Measurements from ENCODE around the gene LAPTM5. TPM values are rescaled to one million over a fixed set of nuclear protein-coding genes. Genes with fewer than 3 reads are reported as not detected.

LAPTM5 gene
- total and polyA plus RNA-seq, 4 donors = 18.0 to 46.2 (median 28.1) TPM

DNA sequence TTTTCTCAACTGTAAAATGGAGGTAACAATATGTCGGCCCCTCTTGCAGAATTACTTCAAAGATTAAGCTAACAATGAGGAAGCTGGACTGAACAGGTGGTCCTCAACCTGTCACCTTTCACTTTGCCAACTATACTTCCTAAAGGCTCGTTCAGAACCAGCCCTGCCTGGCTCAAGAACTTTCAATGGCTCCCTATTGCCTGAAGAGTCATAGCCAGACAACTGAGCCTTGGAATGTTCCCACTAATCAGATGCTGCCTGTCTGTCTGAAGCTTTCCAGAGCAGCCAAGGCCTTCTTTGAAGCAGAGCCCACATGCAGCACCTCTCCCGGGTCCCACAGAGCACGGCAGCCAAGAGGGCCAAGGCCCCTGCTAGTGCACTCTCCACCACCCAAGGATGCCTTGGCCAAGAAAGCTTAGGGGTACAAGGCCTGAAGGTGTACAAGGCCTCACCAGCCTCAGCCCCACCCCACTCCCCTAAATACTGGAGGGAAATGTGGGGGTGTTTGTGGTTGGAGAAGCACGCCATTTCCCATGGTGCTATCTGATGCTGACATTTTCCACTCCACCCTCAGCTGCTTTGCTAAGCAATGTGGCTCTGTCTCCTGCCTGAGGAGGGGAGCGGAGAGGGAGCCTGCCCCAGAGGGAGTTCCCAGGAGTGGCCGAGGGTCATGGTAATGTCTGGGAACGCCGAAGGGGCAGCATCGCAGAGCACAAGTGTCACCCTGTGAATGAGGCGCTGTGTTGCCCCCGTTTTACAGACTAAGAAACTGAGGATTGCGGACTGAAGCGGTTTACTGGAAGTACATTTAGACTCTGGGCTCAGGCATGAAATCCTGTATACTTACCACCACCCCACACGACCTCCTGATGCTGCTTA lies 8.2 kb upstream of the LAPTM5 start:
- no peak overlapping the region for H3K9ac ChIP-seq (ENCODE audit: low read depth in 1 of 2, low read length in 2 of 2)
- TF ChIP-seq, protein P1, sequence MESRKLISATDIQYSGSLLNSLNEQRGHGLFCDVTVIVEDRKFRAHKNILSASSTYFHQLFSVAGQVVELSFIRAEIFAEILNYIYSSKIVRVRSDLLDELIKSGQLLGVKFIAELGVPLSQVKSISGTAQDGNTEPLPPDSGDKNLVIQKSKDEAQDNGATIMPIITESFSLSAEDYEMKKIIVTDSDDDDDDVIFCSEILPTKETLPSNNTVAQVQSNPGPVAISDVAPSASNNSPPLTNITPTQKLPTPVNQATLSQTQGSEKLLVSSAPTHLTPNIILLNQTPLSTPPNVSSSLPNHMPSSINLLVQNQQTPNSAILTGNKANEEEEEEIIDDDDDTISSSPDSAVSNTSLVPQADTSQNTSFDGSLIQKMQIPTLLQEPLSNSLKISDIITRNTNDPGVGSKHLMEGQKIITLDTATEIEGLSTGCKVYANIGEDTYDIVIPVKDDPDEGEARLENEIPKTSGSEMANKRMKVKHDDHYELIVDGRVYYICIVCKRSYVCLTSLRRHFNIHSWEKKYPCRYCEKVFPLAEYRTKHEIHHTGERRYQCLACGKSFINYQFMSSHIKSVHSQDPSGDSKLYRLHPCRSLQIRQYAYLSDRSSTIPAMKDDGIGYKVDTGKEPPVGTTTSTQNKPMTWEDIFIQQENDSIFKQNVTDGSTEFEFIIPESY (IDR thresholded peaks at IDR 0.05) = no peak
- no peak for TF ChIP-seq NR2F2 (IDR thresholded peaks at IDR 0.05)
- TF ChIP-seq, protein P2, sequence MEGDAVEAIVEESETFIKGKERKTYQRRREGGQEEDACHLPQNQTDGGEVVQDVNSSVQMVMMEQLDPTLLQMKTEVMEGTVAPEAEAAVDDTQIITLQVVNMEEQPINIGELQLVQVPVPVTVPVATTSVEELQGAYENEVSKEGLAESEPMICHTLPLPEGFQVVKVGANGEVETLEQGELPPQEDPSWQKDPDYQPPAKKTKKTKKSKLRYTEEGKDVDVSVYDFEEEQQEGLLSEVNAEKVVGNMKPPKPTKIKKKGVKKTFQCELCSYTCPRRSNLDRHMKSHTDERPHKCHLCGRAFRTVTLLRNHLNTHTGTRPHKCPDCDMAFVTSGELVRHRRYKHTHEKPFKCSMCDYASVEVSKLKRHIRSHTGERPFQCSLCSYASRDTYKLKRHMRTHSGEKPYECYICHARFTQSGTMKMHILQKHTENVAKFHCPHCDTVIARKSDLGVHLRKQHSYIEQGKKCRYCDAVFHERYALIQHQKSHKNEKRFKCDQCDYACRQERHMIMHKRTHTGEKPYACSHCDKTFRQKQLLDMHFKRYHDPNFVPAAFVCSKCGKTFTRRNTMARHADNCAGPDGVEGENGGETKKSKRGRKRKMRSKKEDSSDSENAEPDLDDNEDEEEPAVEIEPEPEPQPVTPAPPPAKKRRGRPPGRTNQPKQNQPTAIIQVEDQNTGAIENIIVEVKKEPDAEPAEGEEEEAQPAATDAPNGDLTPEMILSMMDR (IDR thresholded peaks at IDR 0.05; ENCODE audit: low read depth, low read length, missing input control) = no peak
- TF ChIP-seq, protein P3, sequence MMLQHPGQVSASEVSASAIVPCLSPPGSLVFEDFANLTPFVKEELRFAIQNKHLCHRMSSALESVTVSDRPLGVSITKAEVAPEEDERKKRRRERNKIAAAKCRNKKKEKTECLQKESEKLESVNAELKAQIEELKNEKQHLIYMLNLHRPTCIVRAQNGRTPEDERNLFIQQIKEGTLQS (IDR thresholded peaks at IDR 0.05) = no peak
- TF ChIP-seq HNF4A (conservative IDR thresholded peaks at IDR 0.05) = no peak
- no peak for TF ChIP-seq EGR1 (IDR thresholded peaks at IDR 0.05; ENCODE audit: low read depth in 2 of 2)
- TF ChIP-seq JUND (IDR thresholded peaks at IDR 0.05) = no peak
- no peak for TF ChIP-seq TAF1 (conservative IDR thresholded peaks at IDR 0.05)
- no peak for TF ChIP-seq RXRA (IDR thresholded peaks at IDR 0.05)
- no peak for TF ChIP-seq HNF4G (IDR thresholded peaks at IDR 0.05)
- TF ChIP-seq, protein P4, sequence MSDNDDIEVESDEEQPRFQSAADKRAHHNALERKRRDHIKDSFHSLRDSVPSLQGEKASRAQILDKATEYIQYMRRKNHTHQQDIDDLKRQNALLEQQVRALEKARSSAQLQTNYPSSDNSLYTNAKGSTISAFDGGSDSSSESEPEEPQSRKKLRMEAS (IDR thresholded peaks at IDR 0.05) = no peak
- no peak for TF ChIP-seq FOXA2 (IDR thresholded peaks at IDR 0.05)
- 90% methylated on average over 15 of the region's 15 CpGs for WGBS
- no peaks in the 10 kb centered on the region for H3K36me3 ChIP-seq (ENCODE audit: control insufficient read depth in 4 of 4, insufficient read depth in 3 of 4, low read depth in 1 of 4, low read length in 3 of 4)
- H3K27ac ChIP-seq (ENCODE audit: low read depth in 1 of 2, low read length in 2 of 2) = no peak overlapping the region
- no peaks in the 10 kb centered on the region for H3K9me3 ChIP-seq (ENCODE audit: control insufficient read depth in 4 of 4, low read length in 3 of 4)
- DNase-seq (ENCODE audit: low spot score) = no peak
- H3K4me1 ChIP-seq (ENCODE audit: control insufficient read depth in 4 of 4, insufficient read depth in 4 of 4, low read length in 3 of 4) = no peaks in the 10 kb centered on the region
- no peaks in the 10 kb centered on the region for H3K27me3 ChIP-seq (ENCODE audit: control insufficient read depth in 4 of 4, insufficient read depth in 4 of 4, low read length in 3 of 4)
- no peak overlapping the region for H3K4me3 ChIP-seq (ENCODE audit: low read depth in 1 of 3, low read length in 3 of 3)

DNA sequence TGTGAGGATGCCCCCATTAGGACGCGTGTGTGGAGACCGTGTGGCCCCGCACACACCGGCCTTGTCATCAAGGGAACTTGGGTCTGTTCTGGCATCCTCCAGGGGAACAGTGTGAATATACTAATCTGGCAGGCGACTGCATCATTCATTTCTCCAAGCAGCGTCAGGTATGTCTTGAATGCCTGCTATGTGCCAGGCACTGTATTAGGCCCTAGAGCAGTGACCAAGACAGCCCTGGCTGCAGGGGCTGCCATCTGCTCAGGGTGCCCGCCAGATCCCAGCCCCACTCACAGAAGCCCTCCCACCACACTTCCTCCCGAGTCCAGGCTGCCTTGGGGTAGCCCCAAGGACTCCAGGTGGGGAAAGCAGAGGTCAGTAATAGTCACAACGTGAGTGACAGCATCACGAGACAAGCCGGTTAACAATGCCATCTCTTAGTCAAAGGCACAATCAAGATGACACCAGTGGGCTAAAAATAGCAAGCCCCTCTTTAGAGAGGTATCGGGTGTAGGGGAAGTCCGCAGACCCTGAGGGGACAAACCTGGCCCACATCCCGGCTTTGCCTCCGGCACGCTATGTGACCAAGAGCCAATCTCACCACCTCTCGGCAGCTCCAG lies 7.5 kb upstream of the LAPTM5 start:
- no peaks in the 10 kb centered on the region for H3K9me3 ChIP-seq (ENCODE audit: control insufficient read depth in 4 of 4, low read length in 3 of 4)
- H3K4me3 ChIP-seq (ENCODE audit: low read depth in 1 of 3, low read length in 3 of 3) = no peak overlapping the region
- 95% methylated on average over 18 of the region's 18 CpGs for WGBS
- peak overlapping the region in 1 of 2 donors; percentile 6 for H3K9ac ChIP-seq (ENCODE audit: low read depth in 1 of 2, low read length in 2 of 2)
- no peaks in the 10 kb centered on the region for H3K36me3 ChIP-seq (ENCODE audit: control insufficient read depth in 4 of 4, insufficient read depth in 3 of 4, low read depth in 1 of 4, low read length in 3 of 4)
- no peak overlapping the region for H3K27ac ChIP-seq (ENCODE audit: low read depth in 1 of 2, low read length in 2 of 2)
- no peaks in the 10 kb centered on the region for H3K4me1 ChIP-seq (ENCODE audit: control insufficient read depth in 4 of 4, insufficient read depth in 4 of 4, low read length in 3 of 4)
- no peaks in the 10 kb centered on the region for H3K27me3 ChIP-seq (ENCODE audit: control insufficient read depth in 4 of 4, insufficient read depth in 4 of 4, low read length in 3 of 4)
- DNase-seq (ENCODE audit: low spot score) = no peak
- TF ChIP-seq FOXA2 (IDR thresholded peaks at IDR 0.05) (no peak), TAF1 (conservative IDR thresholded peaks at IDR 0.05) (no peak), SP1 (IDR thresholded peaks at IDR 0.05) (no peak), NR2F2 (IDR thresholded peaks at IDR 0.05) (no peak), FOXA1 (IDR thresholded peaks at IDR 0.05) (no peak), RXRA (IDR thresholded peaks at IDR 0.05) (no peak), RAD21 (IDR thresholded peaks at IDR 0.05) (no peak)
- TF ChIP-seq, protein P4 (IDR thresholded peaks at IDR 0.05) = no peak
- TF ChIP-seq, protein P5, sequence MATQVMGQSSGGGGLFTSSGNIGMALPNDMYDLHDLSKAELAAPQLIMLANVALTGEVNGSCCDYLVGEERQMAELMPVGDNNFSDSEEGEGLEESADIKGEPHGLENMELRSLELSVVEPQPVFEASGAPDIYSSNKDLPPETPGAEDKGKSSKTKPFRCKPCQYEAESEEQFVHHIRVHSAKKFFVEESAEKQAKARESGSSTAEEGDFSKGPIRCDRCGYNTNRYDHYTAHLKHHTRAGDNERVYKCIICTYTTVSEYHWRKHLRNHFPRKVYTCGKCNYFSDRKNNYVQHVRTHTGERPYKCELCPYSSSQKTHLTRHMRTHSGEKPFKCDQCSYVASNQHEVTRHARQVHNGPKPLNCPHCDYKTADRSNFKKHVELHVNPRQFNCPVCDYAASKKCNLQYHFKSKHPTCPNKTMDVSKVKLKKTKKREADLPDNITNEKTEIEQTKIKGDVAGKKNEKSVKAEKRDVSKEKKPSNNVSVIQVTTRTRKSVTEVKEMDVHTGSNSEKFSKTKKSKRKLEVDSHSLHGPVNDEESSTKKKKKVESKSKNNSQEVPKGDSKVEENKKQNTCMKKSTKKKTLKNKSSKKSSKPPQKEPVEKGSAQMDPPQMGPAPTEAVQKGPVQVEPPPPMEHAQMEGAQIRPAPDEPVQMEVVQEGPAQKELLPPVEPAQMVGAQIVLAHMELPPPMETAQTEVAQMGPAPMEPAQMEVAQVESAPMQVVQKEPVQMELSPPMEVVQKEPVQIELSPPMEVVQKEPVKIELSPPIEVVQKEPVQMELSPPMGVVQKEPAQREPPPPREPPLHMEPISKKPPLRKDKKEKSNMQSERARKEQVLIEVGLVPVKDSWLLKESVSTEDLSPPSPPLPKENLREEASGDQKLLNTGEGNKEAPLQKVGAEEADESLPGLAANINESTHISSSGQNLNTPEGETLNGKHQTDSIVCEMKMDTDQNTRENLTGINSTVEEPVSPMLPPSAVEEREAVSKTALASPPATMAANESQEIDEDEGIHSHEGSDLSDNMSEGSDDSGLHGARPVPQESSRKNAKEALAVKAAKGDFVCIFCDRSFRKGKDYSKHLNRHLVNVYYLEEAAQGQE (IDR thresholded peaks at IDR 0.05) = no peak
- TF ChIP-seq, protein P2 (IDR thresholded peaks at IDR 0.05; ENCODE audit: low read depth, low read length, missing input control) = no peak
- TF ChIP-seq, protein P3 (IDR thresholded peaks at IDR 0.05) = no peak
- TF ChIP-seq, protein P1 (IDR thresholded peaks at IDR 0.05) = no peak
